HG02970 (cell line): ENCODE data around the gene UBR4.

Experiments
- ATAC-seq: cut with Tn5 transposase; IDR thresholded peaks from one replicate; pipeline ENCODE4 v1.9.1; 2021; ENCODE audit warnings: mild to moderate bottlenecking, moderate library complexity, moderate number of reproducible peaks; ENCODE audit not compliant: unreplicated experiment, low FRiP score

UBR4 gene

DNA sequence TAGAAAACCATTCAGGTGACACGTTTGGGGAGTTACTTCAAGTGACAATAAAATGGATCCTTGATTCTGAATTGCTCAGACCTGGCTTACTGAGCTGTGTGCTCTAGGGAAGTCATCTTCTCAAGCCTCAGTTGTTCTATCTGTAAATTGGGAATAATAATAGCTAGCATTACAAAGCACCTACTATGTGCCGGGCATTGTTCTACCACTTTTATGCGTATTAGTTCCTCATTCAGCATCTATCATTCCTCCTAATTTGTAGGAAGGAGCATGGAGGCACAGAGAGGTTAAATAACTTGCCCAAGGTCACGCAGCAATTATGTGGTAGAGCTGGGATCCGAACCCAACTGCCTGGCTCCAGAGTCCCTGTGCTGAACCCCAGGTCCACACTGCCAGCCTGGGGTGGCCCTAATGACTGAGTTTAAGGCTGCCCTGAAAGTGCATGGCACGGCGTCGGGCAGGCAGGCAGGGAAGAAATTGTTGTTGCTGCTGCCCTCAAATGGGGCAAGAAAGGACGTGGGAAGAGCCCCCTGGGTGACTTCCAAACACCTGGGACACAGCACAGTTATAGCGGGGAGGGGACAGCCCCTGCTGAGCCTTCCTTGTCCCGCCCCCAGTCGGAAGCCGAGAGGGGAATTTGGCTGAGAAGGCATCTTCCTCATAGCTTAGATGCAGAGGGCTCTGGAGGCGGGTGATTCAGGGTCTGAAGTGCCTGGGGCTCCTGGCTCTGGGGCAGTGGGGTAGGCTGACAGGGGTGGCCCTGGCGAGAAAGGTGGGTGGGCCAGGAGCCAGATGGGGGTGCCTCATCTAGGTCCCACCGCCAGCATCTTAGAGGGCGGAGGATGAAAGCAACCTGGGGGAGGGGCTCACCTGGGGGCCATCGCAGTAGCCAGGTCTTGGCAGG, 167.1 kb downstream of the UBR4 start:
- no peak for ATAC-seq

DNA sequence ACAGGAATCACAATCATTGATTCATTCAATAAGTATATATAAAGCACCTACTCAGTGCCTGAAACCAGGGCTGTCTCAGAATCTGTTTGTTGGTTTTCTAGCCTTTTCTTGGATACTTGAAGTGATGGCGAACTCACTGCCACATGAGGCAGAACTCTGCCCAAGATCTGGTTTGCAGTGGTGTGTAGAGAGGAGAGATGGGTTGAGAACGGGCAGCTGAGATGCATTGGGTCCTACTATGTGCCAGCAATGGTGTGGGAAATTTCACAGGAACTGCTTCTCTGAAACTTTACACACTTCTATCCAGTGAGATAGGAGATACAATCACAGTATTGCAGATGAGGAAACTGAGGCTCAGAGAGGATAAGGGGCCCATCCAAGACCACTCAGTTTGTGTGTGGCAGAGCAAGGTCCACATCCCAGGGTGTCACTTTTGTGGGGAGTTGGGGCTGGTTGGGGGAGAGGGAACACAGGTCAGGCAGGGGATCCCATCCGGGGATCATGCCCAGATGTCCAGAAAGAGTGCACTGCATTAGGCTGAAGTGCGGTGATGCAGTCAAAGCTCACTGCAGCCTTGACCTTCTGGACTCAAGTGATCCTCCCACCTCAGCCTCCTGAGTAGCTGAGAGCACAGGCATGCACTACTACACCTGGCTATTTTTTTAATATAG, 169.9 kb downstream of the UBR4 start:
- ATAC-seq, result no peak

DNA sequence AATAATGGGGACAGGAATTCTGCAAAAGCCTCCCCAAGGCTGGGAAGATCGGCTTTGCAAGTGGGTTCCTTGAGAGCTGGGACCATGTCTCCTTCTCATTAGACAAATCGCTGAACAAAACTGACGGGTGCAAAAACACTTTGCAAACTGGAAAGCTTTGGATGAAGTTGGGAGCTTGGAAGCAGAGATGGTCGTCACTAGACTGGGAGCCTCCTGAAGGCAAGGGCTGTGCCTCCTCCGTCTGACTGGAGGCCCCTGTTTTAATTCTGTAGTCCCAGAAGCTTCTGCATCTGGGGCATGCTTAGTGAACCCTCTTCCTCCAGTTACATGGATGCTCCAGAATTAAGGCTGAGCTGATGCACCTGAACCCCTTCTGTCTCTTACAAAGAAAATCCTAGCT, 171.3 kb downstream of the UBR4 start:
- no peak for ATAC-seq

DNA sequence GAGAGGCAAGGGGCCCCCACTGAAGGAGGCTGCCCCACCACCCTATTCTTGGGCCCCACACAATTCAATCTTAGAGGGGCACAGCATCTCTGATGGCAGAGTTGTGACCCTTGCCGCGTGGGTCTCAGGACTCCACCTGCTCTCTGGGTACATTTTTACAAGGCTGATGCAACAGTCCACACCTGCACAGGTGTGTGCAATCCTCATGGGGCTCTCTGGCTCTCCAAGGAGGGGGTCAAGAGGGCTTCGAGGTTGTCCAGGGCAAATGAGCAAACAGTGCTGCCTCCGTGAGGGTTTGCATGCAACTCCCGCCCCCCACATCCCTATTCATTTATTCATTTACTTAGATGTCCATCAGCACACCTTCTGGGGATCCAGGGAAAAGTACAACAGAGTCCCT, 172.0 kb downstream of the UBR4 start:
- no peak for ATAC-seq

DNA sequence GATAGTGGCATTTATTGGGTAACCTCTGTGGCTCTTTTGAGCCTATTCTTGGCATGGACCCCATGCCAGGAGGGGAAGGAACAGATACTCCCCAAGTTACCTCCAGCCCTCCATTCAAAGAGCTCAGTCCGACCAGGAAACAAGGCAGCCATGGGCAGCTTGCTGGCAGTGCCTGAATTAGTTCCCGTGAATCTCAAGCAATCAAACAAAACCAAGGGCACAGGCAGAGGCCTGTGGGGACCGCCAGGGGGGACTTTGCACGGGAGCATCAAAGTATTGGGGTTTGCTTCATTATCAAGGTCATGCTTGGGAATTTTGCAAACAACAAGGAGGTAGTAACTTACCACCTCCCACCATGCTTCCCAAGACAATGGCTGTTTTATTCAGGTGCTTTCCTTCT, 172.4 kb downstream of the UBR4 start:
- no peak for ATAC-seq

DNA sequence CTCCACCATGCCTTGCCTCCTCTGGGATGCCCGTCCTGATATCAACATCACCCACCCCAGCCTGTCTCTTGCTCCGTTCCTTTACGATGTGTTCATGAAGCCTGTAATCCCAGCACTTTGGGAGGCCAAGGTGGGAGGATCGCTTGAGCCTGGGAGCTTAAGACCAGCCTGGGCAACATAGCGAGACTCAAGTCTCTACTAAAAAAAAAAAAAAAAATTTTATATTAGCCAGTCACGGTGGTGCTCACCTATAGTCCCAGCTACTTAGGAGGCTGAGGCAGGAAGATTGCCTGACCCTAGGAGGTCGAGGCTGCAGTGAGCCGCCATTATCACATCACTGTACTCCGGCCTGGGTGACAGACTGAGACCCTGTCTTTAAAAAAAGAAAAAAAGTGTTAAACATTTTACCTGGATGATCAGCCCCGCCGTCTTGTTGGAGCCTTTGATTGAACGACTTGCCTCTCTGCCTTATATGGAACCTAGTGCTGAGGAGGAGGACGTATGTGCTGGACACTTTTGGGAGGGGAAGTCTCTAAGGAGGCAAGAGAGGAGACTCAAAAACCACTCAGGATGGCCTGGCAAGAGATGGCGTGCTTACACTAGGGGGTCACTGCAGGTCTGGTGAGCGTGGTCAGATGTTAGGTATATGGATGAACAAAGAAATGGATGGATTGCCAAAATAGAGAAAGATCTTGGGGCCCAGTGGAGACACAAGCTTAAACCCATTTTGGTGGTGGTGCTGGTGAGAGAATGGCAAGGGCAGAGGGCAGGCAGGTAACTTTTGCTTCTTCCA, 173.1 kb downstream of the UBR4 start:
- ATAC-seq, result no peak

DNA sequence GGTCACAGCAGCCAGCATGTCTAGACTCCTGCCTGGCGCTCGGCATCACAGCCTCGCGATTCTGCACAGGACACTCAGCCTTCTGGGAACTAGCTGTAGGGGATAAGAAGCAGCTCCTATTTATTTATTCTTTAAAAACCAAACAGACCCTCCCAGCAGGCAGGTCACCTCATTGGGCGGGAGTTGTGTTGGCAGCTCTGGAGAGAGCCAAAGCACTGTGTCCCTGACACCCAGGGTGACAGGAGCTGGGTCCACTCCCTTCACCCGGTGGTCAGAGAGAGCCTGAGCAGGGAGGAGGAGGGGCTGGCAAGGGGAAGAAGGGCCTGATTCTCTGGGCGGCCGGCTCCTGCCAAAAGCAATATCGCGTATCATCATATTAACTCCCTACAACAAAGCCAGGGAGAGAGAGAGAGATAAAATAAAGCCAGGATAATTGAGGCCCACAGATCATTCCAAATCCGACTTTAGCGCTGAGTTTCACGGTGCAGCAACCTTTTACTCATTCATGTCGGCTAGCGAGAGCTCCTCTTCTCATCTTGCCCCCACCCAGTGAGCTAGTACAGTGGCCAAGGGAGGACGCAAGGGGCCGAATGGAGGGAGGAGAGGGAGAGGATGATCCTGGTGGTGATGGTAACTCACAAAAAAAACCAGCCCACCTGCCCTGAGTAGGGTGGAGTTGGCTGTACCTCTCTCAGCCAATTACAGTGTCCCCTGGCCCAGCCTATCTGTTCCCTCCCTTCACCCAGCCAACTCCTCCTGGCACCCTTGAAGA, 173.8 kb downstream of the UBR4 start:
- ATAC-seq, result no peak

DNA sequence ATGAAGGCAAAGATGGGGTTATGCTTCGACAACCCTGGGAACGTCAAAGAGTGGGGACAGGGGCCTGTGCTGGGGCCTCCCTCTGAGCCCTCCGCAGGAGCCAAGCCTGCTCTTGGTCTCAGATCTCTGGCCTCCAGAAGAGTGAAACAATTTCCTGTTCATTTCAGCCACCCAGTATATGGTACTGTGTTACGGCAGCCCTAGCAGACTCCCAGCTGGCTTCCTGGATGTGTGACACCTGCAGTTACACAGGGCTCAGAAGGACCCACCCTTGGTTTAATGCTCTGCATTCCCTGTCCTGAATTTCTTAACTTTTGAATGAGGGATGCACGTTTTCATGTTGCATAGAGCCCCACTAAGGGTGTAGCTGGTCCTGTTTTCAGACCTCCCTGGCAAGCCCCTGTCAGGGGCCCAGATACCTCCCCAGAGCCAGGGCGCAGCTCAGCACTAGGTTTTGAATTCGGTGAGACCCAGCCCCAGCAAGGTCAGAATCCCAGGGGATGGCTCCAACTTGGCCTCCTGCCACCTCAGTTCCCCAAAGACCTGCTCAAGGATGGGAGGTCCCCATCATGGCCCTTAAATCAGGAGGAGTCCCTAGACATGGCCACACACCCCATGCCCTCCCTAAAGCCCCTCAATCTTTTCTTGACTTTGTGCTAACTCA, 174.6 kb downstream of the UBR4 start:
- ATAC-seq, result no peak

DNA sequence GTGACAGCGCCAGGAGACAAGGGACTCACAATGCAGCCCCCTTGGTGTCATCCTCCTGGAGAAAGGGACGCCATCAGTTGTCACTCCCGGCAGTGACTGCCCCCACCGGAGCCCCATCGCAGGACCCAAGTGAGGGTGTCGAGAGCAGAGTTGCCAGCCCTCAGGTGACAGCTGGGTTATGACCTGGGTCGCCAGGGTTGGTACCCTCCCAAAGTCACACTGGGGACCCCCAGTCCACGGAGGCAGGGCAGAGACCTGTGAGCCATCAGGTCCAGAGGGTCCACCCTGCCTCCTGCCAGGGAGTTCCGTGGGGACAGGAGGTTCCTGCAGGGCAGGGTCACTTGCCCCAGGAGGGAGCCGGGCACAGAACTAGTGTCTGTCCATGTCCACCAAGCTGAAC, 175.3 kb downstream of the UBR4 start:
- no peak for ATAC-seq

DNA sequence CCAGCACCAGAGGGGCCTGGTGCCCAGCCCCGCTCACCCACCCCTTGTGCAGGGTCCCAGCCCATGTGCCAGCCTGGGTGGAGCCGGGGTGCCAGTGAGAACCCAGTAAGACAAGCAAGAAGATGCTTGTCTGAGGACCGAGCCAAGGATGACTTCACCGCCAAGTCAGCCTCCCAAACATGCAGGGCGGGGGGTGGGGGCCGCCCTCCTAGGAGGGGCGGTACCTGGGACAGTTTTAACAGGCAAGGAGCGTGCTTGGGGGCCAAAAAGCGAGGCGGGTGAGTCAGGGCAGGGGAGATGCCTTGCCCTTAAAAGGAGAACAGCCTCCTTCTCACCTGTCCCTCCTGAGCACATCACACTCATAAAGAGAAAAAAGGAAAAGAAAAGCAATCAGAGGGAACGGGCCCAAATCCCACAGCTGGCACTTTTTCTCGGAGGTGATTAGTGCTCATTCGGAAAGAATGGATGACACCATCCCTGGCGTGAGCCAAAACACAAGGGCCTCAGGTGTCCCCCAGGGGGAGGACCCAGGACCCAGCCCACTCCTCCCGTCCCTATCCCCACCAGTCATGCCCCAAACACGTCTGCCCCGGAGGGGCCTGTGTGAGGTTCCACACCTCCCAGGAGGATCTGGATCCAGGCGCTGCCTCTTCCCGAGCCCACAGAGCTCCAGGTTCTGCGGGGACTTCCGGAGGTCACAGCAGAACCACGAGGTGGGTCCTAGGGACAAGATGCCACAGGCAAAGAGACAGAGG, 176.0 kb downstream of the UBR4 start:
- ATAC-seq, result no peak

DNA sequence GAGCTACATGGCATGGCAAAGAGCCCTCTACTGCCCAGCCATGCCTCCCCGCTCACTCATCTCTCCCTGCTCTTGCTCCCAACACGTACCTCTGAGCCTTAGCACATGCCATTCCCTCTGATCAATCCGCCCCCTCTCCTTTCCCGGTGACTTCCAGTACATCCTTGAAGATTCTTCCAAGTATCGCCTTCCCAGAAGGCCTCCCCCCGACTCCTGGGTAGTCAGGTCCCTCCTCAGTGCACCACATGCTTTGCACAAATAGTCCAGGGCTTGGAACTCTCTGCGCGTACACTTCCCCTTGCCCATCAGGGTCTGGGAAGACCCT, 176.6 kb downstream of the UBR4 start:
- no peak for ATAC-seq

DNA sequence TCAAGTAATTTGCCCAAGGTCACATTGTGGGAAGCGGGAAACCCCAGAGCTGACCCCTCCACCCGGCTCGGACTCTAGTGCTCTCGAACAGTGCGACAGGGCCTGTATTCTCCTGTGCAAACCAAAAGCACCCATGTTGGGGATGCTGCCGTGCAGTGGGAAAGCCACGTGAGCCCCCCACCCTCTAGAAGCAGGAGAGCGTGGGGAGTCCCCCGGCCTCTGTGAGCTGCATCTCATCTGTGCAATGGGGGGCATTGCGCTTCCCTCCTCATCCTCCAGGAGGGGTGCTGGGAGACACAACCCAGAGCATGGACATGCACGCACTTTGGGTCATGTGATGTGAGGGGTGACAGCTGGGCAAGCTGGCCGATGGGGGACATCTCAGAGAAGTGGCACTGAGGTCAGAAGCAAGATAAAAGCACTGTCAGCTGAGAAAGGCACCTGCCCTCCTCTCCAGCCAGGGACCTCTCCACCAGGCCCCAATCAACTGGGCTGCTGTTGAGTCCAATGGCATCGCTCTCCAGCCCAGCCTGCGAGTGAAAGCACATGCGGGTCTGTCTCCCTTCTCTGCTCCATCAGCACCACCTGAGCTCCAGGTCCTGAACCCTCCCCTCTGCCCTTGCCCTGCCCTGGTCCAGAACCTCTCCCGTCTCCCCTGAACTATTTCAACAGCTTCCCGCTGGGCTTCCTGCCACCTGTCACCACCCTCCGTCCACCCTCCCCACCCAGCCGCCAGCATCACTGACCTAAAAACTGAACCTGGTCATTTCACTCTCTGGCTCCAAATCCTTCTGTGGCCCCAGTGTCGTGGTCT, 177.2 kb downstream of the UBR4 start:
- ATAC-seq, result no peak

DNA sequence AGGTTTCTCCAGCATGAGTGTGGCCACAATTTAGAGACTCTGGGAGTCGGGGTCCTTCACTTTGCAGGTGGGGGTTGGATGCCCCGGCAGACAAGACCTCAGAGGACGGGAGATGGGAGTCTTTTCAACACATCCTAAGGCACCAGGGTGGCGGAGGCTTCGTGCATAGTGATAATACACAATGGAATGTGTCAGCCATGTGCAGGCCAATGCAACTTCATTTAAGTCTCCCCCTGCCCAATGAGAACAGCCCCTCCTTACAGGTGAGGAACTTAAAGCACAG, 177.7 kb downstream of the UBR4 start:
- no peak for ATAC-seq

DNA sequence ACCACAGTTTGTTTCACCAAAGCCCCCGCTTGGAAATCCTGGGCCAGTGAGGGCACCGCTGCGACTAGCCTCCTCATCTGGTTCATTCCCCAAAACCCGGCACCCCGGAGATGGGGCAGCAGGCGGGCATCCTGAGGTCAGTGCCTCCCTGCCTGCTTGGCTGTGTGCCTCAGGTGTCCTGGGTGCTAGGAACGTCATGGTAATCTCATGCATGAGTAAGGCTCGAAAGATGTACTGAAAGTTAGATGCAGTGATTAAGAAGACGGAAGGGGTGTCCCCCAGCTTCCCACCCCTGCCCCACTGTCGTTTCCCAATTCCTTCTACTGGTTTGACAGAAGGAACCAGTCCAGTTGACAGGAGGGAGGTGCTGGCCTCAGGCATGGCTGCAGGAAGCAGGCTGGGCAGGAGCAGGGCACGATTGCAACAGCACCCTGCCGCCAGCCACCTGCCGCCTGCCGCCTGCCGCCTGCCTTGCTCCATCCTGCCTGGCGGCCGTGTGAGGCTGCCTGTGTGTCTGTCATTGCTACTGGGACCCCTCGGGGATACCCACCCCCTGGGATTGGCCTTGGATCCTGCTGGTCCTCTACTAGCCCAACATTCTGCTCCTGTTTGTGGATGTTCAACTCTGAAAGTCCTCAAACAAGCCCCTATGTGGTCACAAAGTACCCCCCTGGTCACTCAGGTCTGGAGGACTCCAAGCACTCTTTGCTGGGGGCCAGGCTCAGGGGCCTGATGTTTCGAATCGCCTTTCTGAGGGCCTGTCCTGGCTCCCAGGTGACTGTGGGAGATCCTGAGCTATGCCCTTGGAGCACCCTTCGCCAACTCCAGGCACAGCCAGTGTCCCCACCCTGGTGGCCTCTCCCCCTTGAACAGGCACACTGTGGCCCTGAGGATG, 180.6 kb downstream of the UBR4 start:
- ATAC-seq, result no peak

DNA sequence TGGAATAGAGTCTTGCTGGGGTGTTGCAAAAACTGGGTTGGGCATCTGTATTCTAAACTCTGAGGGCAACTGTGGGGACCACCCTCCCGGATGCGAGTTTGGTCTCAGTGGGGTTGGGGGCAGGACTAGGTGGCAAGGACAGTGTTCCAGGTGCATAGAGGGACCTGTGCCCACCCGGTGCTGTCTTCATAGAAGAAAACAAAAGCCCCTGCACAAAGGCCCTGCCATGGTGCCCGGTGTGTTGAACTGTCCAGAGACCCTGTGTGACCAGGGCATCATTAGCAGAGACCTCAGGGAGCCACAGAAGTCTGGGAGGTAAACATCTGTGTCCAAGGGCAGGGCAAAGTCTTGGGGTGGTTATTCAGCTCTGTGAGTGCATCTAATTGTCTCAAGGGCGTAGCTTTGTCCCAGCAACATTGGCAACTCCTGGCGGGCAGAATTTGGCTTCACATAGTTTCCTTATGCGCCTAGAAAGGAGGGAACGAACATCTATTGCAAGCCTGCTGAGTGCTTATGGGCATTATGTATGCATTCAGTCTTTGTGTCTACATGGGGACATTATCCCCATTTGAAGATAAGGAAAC, 181.4 kb downstream of the UBR4 start:
- no peak for ATAC-seq

DNA sequence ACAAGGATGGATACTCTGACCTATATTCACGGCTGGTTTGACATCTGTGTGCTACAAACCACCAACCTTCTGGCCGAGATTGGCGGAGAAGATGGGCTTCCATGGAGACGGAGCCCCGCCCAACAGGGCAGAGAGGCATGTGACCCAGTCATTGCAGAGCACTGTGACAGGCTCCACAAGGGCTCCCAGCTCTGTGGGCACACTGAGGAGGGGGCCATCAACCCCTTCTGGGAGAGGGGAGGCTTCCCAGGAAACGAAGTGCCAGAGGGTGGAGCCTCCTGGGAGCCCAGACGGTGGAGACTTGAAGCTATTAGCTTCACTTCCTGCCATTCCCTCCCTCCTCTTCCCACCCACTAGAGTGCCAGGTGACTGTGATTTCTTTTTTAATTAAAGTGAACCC, 182.0 kb downstream of the UBR4 start:
- ATAC-seq, result no peak
